Hematopoietic multipotent progenitor cell treated with erythropoietin and hydrocortisone succinate and interleukin-3 and kit ligand, for 15 days (in vitro differentiated cells): ENCODE data around the gene TRIM2.

Experiments
- DNase-seq: peaks from one replicate; pipeline ENCODE4 v3.0.0-alpha.2; 2015; ENCODE audit warnings: low spot score

The TRIM2 gene

DNA sequence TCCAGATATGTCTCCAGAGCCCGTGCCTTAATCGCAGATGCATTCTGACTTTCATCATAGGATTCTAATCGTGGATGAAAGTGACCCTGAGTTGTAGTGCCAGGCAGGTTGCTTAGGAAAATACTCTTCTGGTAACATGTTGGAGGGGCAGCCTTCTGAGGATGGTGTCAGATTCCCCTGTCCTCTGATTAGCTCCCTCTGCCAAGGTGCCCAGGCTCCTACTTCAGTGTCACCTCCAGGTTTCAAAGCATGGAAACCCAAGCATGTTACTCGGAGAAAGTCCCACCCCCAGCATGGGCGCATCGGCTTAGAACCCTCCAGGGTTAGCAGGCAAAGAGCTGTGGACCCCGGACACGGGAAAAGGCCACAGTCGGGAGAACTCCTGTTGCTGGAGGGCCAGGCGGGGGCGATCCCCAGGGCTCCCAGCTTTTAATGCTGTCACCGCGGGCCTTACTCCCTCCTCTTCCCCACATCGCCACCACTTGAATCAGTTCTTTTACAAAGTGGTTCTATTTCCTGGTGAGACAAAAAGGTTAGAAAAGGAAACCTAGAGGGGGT lies 44.5 kb downstream of the TRIM2 start:
- DNase-seq, result no peak

DNA sequence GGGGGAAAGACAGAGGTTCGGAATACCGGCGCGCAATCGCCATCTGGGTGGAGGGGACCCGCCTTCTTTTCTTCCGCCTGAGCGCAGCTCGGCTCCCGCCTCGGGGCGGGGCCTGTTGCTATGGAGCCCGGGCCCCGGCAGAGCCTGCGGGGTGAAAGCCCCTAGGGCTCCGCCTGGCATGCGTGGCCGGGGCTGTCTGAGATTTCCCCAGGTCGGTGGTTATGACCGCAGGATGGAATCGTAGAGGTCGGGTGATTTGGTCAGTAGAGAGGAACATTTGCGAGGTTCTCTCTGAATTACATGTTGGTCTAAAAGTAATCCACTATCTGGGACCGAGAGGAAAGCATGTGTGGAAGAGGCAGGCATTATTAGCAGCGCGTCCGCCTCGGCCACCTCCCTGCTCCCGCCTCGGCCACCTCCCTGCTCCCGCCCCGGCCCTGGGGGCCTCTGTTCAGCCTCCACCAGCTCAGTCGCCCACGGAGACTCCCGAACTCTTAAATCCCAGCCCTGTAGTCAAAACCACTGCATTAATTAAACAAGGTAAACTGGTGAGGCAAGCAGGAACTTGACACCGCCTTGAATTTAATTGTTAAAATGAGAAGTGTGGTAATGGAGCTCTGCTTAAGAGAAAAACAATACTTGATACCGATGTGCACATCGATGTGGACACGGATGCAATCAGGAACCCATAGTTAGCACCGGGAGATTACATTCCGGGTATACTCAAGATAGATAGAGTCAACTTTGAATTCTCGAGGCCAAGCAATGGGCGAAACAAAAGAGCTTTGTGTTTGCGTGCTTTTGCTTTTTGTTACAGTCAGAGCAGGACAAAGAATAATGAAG lies 45.2 kb downstream of the TRIM2 start:
- DNase-seq, result peak; percentile 18

DNA sequence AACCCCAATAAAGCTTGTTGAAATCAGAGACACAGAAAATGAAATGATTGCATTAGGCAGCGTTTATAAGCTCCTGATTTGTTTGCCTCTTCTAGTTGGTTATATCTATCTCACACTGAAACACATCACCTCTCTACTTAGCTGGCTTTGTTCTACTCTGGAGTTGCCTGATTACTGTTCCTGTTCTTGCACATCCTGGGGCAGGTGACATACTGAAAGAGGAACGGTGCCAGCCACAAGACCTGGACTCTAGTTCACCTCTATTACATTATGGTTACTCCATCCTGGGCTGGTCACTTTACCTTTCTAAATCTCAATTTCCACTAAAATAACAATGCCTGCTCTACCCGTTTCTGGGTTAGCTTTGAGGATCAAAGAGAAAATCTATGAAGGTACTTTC lies 47.9 kb downstream of the TRIM2 start:
- DNase-seq, result no peak

DNA sequence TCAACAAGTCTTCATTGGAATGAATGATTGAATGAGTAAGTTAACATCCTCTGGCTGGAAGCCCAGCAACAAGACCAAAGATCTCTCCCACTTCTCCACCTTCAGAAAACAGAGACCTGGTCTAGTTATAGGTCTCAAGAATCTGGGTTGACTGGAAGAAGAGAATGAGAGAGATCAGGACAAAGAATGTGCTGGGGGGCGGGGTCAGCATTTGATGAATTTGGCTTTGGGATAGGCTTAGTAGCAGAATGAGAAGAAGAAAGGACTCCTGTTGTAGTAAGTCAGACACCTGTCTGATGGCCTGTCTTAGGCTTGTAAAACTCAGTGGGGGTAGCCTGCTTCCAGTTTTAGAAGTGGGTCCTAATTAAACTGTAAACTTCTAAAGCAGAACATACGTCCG lies 51.0 kb downstream of the TRIM2 start:
- no peak for DNase-seq

DNA sequence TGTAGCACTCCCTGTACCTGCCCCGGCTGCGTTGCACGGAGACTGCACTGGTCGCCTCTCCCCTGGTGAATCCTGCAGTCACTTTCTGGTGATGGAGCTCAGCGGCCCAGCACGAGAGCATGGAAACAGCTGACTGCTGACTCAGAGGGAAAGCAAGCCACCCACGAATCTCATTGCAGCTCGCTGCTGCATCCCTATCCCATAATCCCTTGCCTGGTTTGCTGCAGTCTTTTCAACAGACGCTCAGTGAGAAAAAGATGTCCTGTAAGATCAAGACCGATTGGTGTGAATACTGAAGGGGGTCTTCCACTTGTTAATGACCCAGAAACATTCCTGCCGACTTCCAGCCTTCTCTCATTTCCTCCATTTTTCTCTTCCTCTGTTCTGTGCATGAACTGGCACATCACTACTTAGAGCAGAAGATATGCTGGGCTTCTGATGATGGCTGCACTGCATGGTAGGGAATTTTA lies 52.9 kb downstream of the TRIM2 start:
- no peak for DNase-seq

DNA sequence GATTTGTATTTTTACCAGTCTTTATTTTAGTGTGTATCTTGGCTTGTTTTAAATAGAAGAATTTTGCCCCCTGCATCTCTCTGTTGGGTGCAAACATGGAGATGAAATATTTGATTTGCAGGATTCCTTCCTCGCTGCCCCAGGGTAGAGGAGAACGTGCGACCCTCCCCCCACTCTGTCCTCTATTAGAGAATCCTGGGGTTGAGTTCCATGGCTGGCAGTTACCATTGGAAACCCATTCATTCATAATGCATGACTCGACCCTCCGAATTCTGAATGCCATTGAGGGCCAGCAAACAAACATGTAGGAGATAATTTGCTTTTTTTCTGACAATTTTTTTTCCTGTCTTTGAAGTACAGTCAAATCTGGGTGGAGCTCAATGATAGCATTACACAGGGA lies 53.7 kb downstream of the TRIM2 start:
- no peak for DNase-seq

DNA sequence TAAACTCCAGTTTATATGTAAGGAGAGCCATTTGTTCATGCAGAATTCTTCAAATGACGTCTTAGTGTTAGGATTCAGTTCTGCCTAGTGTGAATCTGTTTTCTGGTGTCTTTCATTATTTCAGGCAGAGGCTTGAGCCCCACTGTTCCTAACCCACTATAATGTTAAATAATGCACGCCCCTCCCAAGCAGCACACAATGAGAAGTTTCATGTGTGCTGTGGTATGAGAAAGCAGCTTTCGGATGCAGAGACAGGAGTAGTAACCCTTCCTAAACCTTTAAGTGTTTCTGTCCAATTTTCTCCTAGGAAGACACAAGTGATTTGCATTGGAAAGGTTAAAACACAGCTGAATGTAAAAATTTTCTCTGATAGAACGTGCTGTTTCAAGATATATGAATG lies 54.5 kb downstream of the TRIM2 start:
- DNase-seq, result no peak

DNA sequence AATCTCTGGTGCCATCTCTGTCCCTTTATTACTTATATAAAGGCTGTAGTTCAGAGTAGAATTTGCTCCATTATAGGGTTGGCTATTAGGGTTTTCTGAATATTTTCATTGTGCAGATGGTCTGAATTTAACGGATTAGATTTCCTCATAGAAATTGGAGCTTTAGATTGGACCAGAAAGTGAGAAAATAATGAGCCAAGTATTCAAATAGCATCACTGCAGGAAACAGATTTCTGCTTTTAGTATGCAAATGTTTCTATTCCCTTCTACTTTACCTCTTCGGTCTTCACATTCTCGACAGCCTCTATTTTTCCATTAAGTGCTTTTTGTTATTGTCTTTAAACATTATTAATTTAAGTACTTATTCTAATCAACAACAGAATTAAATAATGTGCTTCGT lies 55.4 kb downstream of the TRIM2 start:
- DNase-seq, result no peak

DNA sequence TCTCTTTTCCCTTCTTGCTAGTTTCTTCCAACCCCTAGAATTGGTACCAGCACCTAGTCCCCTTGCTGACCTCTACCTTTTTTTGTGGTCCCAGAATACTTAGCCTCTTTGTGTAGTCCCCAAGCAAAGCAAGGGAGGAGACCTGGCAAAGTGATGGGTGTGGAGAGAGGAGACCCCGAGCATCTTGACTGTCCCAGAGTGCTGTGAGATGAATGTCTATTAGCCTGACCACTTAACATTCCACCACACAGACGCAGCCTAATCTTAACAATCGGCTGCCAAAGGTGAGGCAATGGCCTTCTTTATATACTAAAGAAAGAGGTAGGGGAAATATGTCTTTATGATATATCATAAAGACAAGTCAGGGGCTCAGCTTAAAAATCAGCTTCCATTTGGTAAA lies 55.9 kb downstream of the TRIM2 start:
- no peak for DNase-seq

DNA sequence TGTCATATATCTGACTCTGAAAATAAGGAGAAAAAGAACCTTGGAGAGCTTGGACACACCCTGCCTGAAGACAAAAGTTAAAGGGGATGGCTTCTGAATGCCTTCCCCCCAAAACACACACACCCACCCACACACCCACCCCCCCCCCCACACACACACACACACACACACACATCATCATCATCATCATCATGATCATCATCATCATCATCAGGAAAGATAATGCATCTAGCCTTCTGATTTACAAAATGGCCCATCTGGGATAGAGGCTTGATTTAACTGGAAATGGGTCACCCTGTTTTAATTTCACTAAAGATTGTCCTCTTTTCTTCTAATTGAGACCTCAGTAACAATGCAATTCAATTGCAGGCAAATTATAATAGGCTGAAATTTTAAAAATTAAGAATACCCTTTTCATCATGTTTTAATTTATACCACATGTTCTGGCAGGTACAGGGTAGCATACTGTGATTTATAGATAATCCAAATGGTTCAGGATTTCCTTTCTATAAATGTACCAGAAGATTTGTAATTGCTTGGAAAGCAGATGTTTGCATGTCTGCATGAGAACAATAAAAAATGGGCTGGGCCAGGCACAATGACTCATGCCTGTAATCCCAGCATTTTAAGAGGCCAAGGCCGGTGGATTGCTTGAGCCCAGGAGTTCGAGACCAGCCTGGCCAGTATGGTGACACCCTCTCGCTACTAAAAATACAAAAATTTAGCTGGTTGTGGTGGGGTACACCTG lies 56.5 kb downstream of the TRIM2 start:
- no peak for DNase-seq

DNA sequence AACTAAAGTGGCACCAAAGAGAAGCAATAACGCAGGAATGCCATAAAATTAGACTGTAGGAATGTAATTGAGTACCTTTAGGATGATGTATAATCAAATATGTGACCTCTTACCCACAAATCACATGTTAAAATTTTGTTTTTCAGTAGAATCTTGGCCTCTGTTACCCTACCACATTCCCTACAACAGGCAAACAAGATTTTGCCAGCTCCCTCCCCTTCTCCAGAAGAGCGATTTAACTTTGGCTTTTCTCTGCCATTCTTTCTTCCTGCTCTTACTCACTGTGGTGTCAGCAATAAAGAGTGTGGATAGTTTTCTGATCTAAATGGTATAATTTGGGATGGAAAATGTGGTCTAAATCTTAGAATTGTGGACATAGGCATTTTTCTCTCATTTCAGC lies 57.2 kb downstream of the TRIM2 start:
- DNase-seq, result no peak

DNA sequence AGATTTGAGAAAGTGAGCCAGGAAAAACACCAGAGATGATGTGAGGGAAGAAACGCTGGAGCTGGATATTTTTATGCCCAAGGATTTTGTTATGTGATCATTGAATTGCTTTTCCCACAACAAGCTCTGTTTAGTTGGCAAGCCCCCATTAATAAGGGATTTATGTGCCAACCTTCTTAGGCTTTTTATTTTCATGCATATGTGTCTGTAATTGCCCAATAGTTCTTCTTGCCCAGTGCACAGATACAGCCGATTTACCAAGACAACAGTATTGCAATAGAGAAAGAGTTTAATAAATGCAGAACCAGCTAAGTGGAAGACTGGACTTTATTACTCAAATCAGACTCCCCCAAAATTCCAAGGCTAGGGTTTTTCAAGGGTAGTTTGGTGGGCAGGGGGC lies 57.7 kb downstream of the TRIM2 start:
- DNase-seq, result no peak

DNA sequence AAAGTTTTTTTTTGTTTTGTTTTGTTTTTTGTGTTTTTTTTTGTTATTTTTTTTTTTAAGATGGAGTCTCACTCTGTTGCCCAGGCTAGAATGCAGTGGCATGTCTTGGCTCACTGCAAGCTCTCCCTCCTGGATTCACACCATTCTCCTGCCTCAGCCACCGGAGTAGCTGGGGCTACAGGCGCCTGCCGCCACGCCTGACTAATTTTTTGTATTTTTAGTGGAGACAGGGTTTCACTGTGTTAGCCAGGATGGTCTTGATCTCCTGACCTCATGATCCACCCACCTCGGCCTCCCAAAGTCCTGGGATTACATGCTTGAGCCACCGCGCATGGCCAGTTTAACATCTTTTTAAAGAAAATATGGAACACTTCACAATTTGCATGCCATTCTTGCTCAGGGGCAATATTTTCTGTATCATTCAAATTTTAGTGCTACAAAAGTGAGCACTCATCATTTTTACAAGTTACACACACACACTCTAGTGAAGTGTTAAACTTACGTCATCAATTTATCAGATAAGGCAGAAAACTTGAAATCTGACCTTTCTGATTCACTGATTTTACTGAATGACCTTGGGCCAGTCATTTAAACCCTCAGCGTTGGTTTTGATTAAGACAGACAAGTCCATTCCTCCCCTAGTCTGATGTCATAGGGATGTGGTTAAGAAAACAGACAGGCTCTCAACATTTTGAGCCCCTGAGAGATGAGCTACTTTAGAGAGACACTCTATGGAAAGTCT lies 61.2 kb downstream of the TRIM2 start:
- DNase-seq, result no peak

DNA sequence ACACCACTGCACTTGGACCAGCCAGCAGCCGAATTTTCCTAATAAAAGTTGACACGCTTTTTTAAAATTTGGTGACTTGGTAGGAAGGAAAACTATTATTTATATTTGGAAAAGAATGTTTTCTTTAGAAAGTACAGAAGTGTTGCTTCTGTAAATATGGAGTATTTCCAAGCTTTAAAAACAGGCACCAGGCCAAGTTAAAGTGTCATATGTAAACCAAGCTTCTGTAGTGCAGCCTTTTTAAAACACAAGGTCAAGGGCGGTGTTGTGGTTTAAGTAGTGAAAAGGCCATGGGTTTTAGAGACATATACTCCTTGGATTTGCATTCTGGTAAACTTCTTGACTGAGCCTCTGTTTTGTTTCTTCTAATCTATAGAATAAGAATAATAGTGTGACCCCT lies 62.7 kb downstream of the TRIM2 start:
- no peak for DNase-seq

DNA sequence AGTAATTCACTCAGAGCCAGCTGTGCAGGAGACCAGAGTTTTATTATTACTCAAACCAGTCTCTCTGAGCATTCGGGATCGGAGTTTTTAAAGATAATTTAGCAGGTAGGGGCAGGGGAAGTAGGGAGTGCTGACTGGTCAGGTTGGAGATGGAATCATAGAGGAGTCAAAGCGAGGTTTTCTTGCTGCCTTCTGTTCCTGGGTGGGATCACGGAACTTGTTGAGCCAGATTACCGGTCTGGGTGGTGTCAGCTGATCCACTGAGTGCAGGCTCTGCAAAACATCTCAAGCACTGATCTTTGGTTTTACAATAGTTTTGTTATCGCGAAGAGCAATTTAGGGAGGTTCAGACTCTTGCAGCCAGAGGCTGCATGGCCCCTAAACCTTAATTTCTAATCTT lies 63.6 kb downstream of the TRIM2 start:
- no peak for DNase-seq

DNA sequence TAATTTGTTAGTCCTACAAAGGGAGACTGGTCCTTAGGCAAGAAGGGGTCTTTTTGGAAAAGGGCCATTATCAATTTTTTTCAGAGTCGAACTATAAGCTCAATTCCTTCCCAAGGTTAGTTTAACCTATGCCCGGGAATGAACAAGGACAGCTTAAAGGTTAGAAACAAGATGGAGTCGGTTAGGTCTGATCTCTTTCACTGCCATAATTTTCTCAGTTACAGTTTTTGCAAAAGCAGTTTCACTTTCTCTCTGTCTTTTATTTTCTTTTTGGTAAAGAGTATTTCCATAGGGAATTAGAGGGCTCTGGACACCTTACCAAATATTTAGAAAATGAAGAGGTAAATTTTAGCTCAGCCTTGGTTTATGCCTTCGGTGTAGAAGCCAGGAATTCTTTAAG lies 64.1 kb downstream of the TRIM2 start:
- DNase-seq, result no peak

DNA sequence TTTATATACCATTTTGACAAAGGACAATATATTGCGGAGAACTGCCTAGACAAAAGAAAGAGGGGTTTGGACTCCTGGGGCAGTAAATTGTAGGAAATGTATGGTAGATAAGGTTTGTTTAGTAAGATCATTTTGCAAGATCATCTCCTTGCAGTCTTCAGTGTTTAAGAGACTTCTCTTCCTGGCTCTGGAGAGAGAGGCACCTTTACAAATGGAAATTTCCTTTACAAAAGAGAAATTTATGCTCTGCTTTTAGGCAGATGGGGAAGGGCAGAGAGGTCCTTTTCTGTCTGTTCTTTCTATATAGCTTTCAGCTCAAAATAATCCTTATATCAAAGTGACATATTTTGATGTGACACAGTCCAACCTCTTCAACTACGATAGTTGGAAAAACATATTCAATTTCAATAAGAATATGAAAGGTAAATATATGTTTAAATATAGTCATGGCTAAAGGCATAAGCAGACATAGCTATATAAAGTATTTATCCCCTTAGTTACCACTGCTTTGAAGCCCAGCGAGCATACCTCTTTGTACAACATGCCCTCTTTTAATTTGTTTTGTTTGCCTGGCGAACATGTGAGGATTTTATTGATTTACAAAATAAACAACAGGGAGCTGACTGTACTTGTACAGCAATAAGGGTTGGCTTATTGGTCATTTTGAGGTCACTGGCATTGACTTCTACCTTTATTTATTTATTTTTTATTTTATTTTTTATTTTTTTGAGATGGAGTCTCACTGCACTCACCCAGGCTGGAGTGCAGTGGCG lies 65.2 kb downstream of the TRIM2 start:
- DNase-seq, result no peak

DNA sequence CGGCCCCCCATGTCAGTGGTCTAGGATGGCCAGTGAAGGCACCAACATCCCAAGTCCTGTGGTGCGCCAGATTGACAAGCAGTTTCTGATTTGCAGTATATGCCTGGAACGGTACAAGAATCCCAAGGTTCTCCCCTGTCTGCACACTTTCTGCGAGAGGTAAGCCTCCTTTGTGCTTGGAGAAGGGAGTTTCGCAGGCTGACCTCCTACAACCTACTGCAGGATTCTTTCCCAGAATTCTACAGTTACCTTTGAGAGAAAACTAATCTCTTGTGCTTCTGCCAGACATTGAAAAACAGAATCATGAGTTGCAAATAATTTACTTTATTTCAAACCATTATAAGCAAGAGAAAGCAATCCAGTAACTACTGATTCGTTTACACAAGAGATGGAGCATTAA lies 66.1 kb downstream of the TRIM2 start:
- DNase-seq, result no peak

DNA sequence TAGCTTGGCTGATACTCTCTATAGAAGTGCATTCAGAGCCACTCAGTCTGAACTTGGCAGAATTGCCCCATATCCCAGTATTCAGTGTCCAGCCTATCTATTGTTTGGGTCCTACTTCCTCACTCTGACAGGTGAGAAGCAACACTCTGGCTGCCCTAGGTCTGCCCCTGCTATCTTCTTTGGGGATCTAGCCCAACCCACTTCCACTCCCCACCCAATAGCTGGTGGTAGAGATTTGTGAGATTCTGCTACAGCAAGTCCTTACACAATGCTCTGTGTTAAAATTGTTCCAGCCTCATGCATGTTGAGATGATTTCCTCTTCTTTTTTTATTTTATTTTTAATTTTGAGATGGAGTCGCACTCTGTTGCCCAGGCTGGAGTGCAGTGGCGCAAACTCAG lies 67.6 kb downstream of the TRIM2 start:
- no peak for DNase-seq

DNA sequence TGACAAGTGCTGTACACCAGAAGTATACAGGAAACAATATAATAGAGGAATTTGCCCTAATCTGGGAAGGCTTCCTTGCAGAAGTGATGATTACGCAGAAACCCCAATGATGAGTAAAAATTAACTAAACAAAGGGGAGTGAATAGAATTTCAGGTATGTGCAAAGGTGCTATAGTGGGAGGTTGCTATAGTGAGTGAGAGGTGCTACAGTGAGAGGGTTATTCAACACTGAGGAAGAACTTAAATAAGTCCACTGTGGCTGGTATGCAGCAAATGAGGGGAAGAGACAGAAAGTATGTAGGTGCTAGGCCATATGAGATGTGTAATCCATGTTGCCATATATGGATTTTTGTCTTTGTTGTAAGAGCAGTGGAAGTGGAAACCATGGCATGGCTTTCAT lies 69.5 kb downstream of the TRIM2 start:
- DNase-seq, result no peak

DNA sequence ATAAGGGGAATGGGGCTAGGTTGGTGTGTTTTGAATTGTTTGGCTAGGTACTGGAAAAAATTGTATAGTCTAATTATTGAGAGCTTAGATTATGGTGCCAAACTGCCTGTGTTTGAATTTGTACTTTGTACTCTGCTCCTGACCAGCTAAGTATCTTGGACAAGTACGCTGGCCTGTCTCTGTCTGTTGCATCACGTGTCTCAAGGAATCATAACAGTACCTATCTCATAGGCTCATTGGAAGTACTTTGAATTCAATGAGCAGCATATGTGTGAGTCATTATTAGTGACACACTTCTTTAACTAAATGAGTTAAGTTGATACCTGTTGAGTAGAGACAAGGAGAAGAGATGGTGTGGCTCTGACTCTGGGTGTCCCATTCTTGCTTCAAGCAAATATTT lies 70.7 kb downstream of the TRIM2 start:
- no peak for DNase-seq
